ENCODE measurements around the gene LST1. TPM values are rescaled to one million over a fixed set of nuclear protein-coding genes. Genes with fewer than 3 reads are reported as not detected.

LST1 gene
- total RNA-seq, 1 experiment from 2014 or later, result not detected

- CTCF ChIA-PET, result no interaction called here
- no TSS peak for BruUV-seq (replicated peaks)
- Histone ChIP-seq H3K27me3 (ENCODE audit: control insufficient read depth, insufficient read depth, low read length) (no peaks in the 10 kb centered on the region), H3K4me3 (ENCODE audit: low read depth in 2 of 2, low read length in 2 of 2) (no peak overlapping the region), H3K36me3 (ENCODE audit: control insufficient read depth, insufficient read depth, low read length) (peaks cover 11% of the 10 kb centered on the region), H3K27ac (ENCODE audit: low read length) (no peak overlapping the region; the same call in 1 of the 2 replicates), H3K4me1 (ENCODE audit: control insufficient read depth, insufficient read depth, low read length) (peaks cover 23% of the 10 kb centered on the region), H3K9me3 (ENCODE audit: control insufficient read depth, insufficient read depth, low read depth, low read length) (no peaks in the 10 kb centered on the region)
- ATAC-seq, result no peak
- in situ Hi-C loops (cut with HindIII; ENCODE audit: low pct_unique_long_range_greater_than_20kb, low sequenced_read_pairs) (no loop called here), intact Hi-C loops (cut with micrococcal nuclease; ENCODE audit: unreplicated experiment) (no loop called here)
- POLR2A ChIA-PET, result interaction anchor here (1.0 kb wide), 1 partner anchor 49 kb away, joined by 3 read pairs; no protein-coding TSS in a partner anchor
- TF ChIP-seq REST (IDR thresholded peaks at IDR 0.05; ENCODE audit: insufficient read depth in 1 of 2, low read depth in 2 of 2, low read length in 1 of 2) (no peak), POLR2AphosphoS5 (IDR thresholded peaks at IDR 0.05; ENCODE audit: low read depth, low read length) (no peak), CTCF (IDR thresholded peaks at IDR 0.05) (no peak), TCF7L2 (IDR thresholded peaks at IDR 0.05; ENCODE audit: low read depth, low read length) (no peak), SIN3A (IDR thresholded peaks at IDR 0.05; ENCODE audit: borderline replicate concordance, insufficient read depth, low read depth, low read length) (no peak)
- DNase-seq (ENCODE audit: low read depth, low spot score), result no peak
Measured at GRCh38 chr6:31543639-31544038, 42.4 kb upstream of the LST1 start.

DNA sequence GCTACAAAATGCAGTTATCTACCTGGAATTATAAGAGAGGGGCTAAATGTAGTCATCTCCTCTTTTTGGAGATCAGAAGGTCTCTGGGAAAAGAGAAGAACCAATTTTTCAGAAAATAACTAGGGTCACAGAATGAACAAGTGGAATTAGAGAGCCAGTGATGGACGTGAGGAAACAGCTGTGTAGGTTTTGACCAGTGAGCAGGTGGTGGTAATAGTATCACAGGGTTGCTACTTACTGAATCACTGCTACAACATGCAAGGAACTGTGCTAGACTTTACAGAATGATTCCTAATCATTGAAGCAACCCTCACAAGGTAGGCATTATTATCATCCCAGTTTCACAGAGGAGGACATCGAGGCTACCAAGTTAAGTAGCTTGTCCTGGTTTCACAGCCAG lies 41.4 kb upstream of the LST1 start:
- Histone ChIP-seq H3K4me3 (ENCODE audit: low read depth in 2 of 2, low read length in 2 of 2) (no peak overlapping the region), H3K27me3 (ENCODE audit: control insufficient read depth, insufficient read depth, low read length) (no peaks in the 10 kb centered on the region), H3K36me3 (ENCODE audit: control insufficient read depth, insufficient read depth, low read length) (peaks cover 6% of the 10 kb centered on the region), H3K9me3 (ENCODE audit: control insufficient read depth, insufficient read depth, low read depth, low read length) (no peaks in the 10 kb centered on the region), H3K27ac (ENCODE audit: low read length) (no peak overlapping the region), H3K4me1 (ENCODE audit: control insufficient read depth, insufficient read depth, low read length) (peaks cover 14% of the 10 kb centered on the region)
- ATAC-seq (no peak), DNase-seq (ENCODE audit: low read depth, low spot score) (no peak)
- TF ChIP-seq TCF7L2 (IDR thresholded peaks at IDR 0.05; ENCODE audit: low read depth, low read length) (no peak), REST (IDR thresholded peaks at IDR 0.05; ENCODE audit: insufficient read depth in 1 of 2, low read depth in 2 of 2, low read length in 1 of 2) (no peak), CTCF (IDR thresholded peaks at IDR 0.05) (no peak), SIN3A (IDR thresholded peaks at IDR 0.05; ENCODE audit: borderline replicate concordance, insufficient read depth, low read depth, low read length) (no peak), POLR2AphosphoS5 (IDR thresholded peaks at IDR 0.05; ENCODE audit: low read depth, low read length) (no peak)
- ChIA-PET POLR2A (interaction anchor here (1.0 kb wide), 1 partner anchor 50 kb away, joined by 3 read pairs; no protein-coding TSS in a partner anchor), CTCF (interaction anchor here (0.6 to 4.2 kb wide), 2 partner anchors 53 to 54 kb away, joined by 4 to 37 read pairs; no protein-coding TSS in a partner anchor)
- in situ Hi-C loops (cut with HindIII; ENCODE audit: low pct_unique_long_range_greater_than_20kb, low sequenced_read_pairs), result no loop called here
- no TSS peak for BruUV-seq (replicated peaks)
- intact Hi-C loops (cut with micrococcal nuclease; ENCODE audit: unreplicated experiment), result no loop called here
